Activated CD8-positive, alpha-beta memory T cell treated with anti-CD3 and anti-CD28 coated beads for 48 hours (primary cell): ENCODE results near the gene SH3RF3.

Source experiments
- DNase-seq, 3 experiments: peaks; one replicate each; pipeline ENCODE4 v3.0.0-alpha.2; 2020; ENCODE audit warnings: low read depth in 2 of 3, low spot score in 2 of 3

SH3RF3 gene

DNA sequence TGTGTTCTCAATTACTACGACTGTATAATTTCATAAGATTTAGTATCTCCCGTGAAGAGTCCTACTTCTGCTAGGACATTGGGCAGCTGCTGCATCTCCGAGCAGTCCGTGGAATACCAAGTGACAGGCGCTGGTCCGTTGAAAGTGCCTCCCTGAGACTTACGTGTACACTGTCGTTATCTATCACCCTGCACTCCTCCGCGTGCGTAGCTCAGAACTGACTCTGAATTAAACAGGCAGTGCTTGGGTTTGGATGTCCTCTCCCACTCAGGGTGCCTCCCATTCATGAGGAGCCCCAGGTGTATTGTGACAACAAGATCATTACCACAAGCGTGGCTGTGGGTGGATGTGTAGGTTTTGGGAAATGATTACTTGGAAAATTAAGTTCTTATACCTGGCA is 148.4 kb downstream of the SH3RF3 start:
- no peak for DNase-seq

DNA sequence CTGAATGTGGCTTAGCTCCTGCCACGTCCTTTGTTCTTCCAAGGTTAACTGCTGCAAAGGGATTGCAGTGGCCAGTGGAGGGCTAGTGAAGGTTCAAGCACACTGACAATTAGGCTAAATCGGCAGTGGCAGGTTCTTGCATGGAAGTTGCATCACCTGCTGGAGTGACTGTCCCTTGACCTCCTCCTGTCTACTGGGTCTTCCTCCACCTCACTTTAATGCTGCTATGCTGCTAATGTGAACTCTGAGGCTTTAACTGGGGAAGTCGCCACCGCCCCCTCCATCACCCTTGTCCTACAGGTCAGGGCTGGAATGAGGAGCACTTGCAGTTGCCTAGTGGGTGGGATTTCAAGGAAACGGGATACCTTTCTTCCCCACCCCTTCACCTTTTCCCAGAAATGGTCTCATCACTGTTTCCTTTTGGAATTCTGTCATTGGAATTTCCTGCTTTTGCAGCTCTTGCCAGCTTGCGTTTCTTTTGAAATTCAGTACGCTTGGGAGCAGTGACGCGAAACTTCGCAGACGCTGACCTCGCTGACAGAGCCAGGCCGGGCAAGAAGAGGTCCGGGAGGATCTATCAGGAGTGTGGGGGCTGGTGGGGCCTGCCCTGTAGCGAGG is 150.3 kb downstream of the SH3RF3 start:
- no peak for DNase-seq

DNA sequence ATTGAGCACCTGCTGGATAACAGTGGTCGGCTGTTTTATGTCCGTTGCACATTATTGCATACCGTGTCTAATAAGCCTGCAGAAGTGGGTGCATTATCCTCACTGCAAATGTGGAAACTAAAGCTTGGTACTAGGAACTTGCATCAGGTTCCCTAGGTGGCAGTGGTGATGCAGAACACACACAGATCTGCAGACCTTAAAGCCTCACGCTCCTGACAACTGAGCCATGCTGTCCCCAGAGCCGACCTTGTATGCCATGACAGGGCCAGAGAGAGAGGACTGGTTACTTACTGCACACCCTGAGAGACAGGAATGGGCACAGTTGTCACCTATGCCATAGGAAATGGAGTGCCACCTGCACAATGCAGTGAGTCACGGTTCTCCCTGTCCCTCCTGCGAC is 151.8 kb downstream of the SH3RF3 start:
- no peak for DNase-seq

GRCh38 chr2:109282360-109282759 is 153.4 kb downstream of the SH3RF3 start:
- no peak for DNase-seq

- DNase-seq, result no peak
Observed at GRCh38 chr2:109282865-109283264, 153.9 kb downstream of the SH3RF3 start.

DNA sequence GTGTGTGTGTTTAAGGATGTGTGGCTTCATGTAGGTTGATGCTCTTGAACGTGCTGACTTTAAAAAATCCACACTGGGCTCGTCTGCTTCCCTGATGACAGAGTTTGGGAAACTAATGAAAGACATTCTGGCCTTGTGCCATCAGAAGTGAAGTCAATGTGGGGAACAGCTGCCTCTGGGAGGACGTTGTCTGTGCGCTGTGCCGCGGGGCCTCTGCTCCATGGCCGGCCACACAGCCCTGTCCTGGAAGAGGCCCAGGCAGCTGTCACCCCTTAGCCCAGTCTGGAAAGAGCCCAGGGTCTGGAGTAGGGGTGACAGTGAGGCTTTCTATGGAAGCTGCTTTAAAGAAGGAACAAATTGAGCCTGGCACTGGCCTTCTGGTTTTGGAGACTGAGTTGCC is 155.8 kb downstream of the SH3RF3 start:
- no peak for DNase-seq

DNA sequence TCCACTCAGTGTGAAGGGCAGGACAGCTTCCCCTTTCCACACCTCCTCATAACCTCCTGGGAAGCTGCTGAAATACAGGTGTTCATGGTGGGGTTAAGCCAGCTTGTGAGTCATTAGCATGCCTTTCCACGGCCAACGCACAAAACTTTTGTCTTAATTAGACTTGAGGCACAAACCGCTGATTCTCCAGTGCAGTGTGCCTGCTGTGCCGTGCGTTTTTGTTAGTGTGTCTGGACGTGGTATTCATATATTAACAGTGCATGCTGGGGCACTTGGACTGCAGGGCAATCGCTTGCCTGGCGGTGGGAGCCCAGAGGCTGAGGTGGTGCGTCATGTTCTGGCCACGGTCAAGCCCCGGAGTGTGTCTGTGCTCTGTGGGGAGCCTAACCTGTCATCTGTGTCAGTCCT is 156.2 kb downstream of the SH3RF3 start:
- DNase-seq, result no peak

GRCh38 chr2:109287413-109287812 is 158.4 kb downstream of the SH3RF3 start:
- no peak for DNase-seq

GRCh38 chr2:109287838-109288237 is 158.8 kb downstream of the SH3RF3 start:
- no peak for DNase-seq

GRCh38 chr2:109288544-109289368 is 159.8 kb downstream of the SH3RF3 start:
- no peak for DNase-seq

DNA sequence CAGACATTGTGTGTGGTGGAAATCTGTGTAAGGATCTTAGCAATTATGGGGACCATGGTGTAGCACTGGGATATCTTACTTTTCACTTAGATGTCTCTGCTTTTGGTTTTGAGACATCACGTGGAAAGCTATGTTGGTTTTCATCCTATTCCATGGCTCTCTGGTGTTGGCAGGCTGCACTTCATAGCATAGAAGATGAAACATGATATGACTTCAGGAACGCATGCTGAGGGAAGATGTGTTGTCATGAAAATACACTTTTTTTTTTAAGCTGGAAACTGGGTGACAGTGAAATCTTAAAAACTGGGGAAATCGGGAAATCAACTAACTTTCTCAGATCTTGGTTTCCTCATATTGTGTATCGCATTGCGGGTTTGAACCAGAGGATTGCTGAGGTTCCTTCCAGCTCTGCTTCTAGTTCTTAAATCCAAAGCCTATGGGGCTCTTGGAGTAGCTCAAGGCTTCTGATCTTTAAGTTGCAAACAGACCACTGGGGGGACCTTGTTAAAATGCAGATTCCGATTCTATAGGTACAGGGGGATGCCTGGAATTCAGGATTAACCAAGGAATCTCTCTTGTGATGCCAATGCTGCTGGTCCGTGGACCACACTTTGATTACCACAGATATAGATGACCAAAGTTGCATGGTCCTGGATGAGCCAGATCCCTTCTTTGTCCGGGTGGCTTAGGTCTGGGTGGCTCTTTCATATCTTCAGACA is 160.7 kb downstream of the SH3RF3 start:
- no peak for DNase-seq

DNA sequence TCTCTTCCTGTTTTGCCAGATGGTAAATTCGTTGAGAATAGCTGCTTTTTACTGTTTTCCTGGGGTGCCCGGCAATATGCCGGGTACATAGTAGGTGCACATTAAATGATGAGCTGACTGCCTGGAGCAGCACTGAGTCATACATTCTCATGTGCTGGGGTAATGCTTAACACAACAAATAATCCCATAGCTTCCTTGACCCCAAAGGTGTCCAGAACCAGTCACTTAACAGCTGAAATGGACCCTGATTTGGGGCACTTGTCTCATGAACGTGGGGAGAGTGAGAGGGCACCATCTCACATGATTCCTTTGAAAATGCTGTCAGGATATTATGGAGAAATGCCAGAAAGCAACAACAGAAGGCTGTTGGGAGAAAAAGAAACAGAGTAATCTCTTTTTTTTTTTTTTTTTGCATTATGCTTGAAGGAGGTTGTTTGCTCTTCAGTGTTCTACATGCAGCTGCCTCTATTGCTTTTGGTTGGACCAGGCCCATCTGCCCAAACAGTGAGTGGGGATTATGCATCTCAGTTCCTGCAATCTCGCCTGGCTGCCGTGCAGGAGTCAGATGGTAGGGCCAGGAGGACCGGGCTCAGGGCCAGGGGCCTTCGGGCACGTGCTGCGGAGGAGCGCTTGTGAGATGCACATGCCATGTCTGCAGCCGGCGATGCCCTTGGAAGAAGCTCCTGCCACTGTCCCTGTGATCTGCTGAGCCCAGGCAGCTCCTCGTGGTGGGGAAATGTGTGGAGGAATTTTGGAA is 162.1 kb downstream of the SH3RF3 start:
- DNase-seq, result no peak

GRCh38 chr2:109292386-109292785 is 163.4 kb downstream of the SH3RF3 start:
- DNase-seq, result no peak

DNA sequence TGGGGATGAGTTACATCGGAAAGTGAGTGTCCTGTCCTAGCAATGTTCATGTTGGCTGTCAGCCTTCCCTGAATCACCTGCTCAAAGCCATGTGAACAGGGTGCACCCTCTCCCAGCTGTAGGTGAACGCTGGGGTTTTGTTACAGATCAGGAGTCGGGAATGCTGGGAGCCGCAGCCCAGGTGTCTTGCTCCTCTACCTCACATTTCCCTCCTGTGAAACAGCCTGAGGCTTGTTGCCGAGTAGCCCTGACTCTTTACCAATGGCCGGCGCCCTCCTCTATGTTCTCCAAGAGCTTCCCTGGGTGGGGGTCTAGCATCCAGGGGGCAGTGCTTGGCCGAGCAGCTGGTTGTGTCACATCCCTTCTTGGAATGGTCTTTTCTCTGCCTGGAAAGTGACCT is 164.7 kb downstream of the SH3RF3 start:
- no peak for DNase-seq

DNA sequence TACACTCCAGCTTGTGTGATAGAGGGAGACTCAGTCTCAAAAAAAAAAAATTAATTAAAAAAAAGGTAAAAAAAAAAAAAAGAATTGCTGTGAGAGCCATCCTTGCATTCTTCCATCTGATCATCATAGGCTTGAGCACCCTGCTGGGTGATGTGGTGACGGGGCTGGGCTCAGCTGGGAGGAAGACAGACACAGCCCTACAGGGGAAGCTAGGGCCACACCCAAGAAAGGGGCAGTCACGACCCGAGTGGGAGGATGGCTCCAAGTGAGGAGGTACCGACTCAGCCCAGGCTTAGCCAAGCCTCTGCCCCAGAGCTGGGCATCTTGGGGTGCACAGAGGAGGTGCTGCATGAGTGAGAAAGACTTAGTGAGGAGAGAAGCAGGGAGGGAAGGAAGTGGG is 165.5 kb downstream of the SH3RF3 start:
- no peak for DNase-seq

DNA sequence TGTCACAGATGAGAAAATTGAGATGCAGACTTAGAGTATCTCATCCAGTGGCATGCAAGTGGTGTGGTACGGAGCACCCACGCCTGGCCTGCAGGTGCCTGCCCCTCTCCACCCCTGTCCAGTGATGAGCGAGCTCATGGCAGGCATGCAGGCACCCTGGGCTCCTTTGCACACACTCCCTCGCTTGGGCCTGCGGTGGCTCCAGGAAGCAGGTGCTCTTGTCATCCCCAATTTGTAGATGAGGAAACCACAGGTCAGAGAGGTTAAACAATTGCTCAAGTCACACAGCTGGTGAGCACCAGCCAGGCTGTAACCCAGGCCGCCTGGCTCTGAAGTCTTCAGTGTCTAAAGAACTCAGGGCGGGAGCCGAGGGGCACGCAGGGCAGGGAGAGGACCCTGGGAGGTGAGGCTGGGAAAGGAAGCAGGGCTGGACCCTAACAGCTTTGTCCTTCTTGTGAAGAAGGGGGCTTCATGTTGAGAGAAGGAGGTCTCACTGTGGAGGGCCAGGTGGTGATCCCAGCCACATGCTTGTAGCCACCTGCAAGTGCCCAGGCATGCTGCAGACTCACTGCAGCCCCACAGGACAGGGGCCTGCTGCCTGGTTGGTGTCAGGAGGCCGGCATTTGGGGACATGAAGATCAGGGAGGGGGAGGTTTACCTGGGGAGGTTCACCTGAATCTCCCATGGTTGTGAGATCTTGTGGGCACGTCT is 166.2 kb downstream of the SH3RF3 start:
- DNase-seq, result no peak

DNA sequence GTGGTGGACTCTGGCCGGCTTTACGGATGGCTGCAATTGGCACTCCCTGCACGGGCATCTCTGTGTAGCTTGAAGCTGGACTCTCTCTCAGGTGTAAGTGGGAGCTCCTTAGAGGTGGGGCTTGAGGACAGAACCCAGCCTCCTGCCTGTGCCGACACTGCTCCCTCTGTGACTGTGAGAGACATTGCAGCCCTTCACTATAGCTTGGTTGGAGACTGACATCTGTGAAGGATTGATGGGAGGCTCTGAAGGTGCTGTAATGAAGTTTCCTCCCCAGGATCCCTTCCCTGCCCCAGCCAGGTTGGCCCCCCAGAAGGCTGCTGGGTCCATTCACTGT is 166.7 kb downstream of the SH3RF3 start:
- DNase-seq, result no peak

DNA sequence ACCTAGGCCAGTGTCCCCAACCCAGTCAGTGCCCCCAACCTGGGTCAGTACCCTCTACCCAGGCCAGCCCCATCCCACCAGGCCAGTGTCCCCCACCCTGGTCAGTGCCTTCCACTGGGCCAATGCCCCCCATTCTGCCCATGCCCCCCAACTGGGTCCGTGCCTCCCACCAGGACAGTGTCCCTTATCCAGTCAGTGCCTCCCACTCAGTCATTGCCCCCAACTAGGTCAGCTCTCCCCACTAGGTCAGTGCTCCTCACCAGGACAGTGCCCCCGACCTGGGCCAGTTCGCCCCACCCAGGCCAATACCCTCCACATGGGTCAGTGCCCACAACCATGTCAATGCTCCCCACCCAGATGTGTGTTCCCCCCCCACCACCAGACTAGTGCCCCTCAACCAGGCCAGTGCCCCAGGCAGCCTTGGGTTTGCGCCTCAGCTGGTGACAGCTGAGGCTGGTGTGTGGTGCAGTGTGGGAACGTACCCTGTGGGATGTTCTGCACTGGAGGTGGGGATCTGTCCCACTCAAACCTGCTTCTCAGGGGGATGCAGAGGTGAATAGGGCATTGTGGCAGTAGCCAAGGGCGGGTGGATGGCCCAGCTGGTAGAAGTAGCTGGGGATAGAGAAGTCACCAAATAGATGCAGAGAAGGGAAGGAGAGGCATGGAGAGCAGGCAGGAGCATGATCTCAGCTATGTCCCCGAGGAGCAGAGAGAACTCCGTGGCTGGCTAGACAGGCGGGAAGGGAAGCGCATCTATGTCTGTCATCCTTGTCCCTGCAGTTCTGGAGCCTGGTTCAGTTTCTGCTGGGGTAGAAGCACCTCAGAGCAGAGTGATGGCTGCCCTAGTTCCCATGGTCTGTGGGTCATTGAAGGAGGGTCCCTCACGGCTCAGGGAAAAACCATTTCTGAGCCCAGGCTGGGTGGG is 168.8 kb downstream of the SH3RF3 start:
- no peak for DNase-seq

GRCh38 chr2:109298851-109299250 is 169.8 kb downstream of the SH3RF3 start:
- DNase-seq, result no peak

GRCh38 chr2:109299536-109299935 is 170.5 kb downstream of the SH3RF3 start:
- no peak for DNase-seq
